Measurements from ENCODE around the gene PIAS1. TPM values are rescaled to one million over a fixed set of nuclear protein-coding genes. Genes with fewer than 3 reads are reported as not detected.
A peak's percentile ranks its signal among the peaks of the same experiment; 100 is the strongest.

The PIAS1 gene
- total and polyA plus RNA-seq, 2 donors (not counting 1 experiment from before 2014, with no cell fraction given): 28.8 to 87.3 TPM

DNA sequence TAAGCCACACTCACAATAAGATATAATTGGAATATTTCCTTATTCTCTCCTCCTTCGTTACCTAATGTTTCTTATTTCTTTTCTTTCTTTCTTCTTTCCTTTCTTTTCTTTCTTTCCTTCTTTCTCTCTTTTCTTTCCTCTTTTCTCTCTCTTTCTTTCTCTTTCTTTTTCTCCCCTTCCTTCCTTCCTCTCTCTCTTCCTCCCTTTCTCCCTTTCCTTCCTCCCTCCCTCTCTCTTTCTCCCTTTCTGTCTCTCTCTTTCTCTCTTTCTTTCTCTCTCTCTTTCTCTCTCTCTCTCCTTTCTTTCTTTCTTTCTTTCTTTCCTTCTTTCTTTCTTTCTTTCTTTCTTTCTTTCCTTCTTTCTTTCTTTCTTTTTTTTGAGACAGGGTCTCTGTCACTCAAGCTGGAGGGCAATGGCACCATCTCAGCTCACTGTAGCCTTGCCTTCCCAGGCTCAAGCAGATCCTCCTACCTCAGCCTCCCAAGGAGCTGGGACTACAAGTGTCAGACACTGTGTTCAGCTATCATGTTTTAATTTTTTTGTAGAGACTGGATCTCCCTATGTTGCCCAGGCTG, 19.3 kb upstream of the PIAS1 start:
- Histone ChIP-seq H3K9ac (ENCODE audit: low read length) (no peak overlapping the region), H3K9me3 (ENCODE audit: control extremely low read depth in 1 of 3, control insufficient read depth in 2 of 3, insufficient read depth in 1 of 3, low read length in 2 of 3) (peaks cover 0 to 6% (median 0%) of the 10 kb centered on the region in 3 donors), H3K27me3 (replicated peaks in 1 of 4; ENCODE audit: control extremely low read depth in 1 of 4, control insufficient read depth in 3 of 4, insufficient read depth in 4 of 4, low read length in 3 of 4) (peaks cover 0 to 11% (median 0%) of the 10 kb centered on the region in 4 experiments), H3K4me1 (ENCODE audit: control insufficient read depth in 2 of 2, insufficient read depth in 2 of 2, low read length in 2 of 2) (no peaks in the 10 kb centered on the region), H3K79me2 (ENCODE audit: control insufficient read depth, insufficient read depth, low read length) (no peaks in the 10 kb centered on the region), H4K20me1 (ENCODE audit: control insufficient read depth, insufficient read depth, low read length, poor library complexity, severe bottlenecking) (no peaks in the 10 kb centered on the region), H3K36me3 (replicated peaks in 1 of 2; ENCODE audit: control extremely low read depth in 1 of 2, control insufficient read depth in 1 of 2, extremely low read depth in 1 of 2, insufficient read depth in 2 of 2, low read length in 1 of 2) (no peaks in the 10 kb centered on the region), H3K27ac (ENCODE audit: low read length in 2 of 2) (no peak overlapping the region), H3K4me3 (ENCODE audit: control extremely low read depth in 1 of 5, extremely low read depth in 1 of 5, insufficient read depth in 1 of 5, low read depth in 2 of 5, low read length in 4 of 5) (no peak overlapping the region), H3K4me2 (replicated peaks; ENCODE audit: low read depth, low read length, poor library complexity, severe bottlenecking) (no peak overlapping the region), H2AFZ (ENCODE audit: insufficient read depth, low read depth, low read length, poor library complexity, severe bottlenecking) (no peak overlapping the region)
- H3K27ac Mint-ChIP-seq: no peak overlapping the region
- ChIA-PET POLR2A (interaction anchor here (0.5 kb wide), 1 partner anchor 157 kb away, joined by 5 read pairs; no protein-coding TSS in a partner anchor), CTCF (interaction anchor here (0.6 kb wide), 1 partner anchor 683 kb away, joined by 3 read pairs; no protein-coding TSS in a partner anchor)
- intact Hi-C loops (cut with micrococcal nuclease): no loop called here
- DNase-seq (no peak), ATAC-seq (ENCODE audit: low read depth) (no peak)
- H3K4me3 Mint-ChIP-seq: no peak overlapping the region
- no peaks in the 10 kb centered on the region for H3K9me3 Mint-ChIP-seq (ENCODE audit: insufficient read depth)
- WGBS (ENCODE audit: insufficient coverage): 100% methylated on average over 1 of the region's 1 CpG
- TF ChIP-seq EZH2 (IDR thresholded peaks at IDR 0.05; ENCODE audit: borderline replicate concordance, insufficient read depth, low read depth, low read length, poor library complexity, severe bottlenecking): no peak
- TF ChIP-seq, protein P1, sequence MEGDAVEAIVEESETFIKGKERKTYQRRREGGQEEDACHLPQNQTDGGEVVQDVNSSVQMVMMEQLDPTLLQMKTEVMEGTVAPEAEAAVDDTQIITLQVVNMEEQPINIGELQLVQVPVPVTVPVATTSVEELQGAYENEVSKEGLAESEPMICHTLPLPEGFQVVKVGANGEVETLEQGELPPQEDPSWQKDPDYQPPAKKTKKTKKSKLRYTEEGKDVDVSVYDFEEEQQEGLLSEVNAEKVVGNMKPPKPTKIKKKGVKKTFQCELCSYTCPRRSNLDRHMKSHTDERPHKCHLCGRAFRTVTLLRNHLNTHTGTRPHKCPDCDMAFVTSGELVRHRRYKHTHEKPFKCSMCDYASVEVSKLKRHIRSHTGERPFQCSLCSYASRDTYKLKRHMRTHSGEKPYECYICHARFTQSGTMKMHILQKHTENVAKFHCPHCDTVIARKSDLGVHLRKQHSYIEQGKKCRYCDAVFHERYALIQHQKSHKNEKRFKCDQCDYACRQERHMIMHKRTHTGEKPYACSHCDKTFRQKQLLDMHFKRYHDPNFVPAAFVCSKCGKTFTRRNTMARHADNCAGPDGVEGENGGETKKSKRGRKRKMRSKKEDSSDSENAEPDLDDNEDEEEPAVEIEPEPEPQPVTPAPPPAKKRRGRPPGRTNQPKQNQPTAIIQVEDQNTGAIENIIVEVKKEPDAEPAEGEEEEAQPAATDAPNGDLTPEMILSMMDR (IDR thresholded peaks at IDR 0.05): peak; percentile 41
- H3K27me3 Mint-ChIP-seq: peaks cover 26% of the 10 kb centered on the region
- H3K4me1 Mint-ChIP-seq: peaks cover 2% of the 10 kb centered on the region

DNA sequence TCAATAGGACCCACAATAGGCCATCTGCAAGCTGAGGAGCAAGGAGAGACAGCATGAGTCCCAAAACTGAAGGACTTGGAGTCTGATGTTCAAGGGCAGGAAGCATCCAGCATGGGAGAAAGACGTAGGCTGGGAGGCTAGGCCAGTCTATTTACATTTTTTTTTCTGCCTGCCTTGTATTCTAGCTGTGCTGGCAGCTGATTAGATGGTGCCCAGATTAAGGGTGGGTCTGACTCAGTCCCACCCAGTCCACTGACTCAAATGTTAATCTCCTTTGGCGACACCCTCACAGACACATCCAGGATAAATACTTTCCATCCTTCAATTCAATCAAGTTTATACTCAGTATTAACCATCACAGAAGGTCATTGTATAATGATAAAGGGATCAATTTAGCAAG, 15.9 kb upstream of the PIAS1 start:
- Histone ChIP-seq H3K9me3 (ENCODE audit: control extremely low read depth in 1 of 3, control insufficient read depth in 2 of 3, insufficient read depth in 1 of 3, low read length in 2 of 3) (peaks cover 2 to 6% (median 3%) of the 10 kb centered on the region in 3 donors), H3K27ac (ENCODE audit: low read length in 2 of 2) (no peak overlapping the region), H3K4me1 (ENCODE audit: control insufficient read depth in 2 of 2, insufficient read depth in 2 of 2, low read length in 2 of 2) (no peaks in the 10 kb centered on the region), H3K4me2 (replicated peaks; ENCODE audit: low read depth, low read length, poor library complexity, severe bottlenecking) (no peak overlapping the region), H3K36me3 (replicated peaks in 1 of 2; ENCODE audit: control extremely low read depth in 1 of 2, control insufficient read depth in 1 of 2, extremely low read depth in 1 of 2, insufficient read depth in 2 of 2, low read length in 1 of 2) (no peaks in the 10 kb centered on the region), H4K20me1 (ENCODE audit: control insufficient read depth, insufficient read depth, low read length, poor library complexity, severe bottlenecking) (no peaks in the 10 kb centered on the region), H3K79me2 (ENCODE audit: control insufficient read depth, insufficient read depth, low read length) (no peaks in the 10 kb centered on the region), H3K9ac (ENCODE audit: low read length) (no peak overlapping the region), H3K27me3 (replicated peaks in 1 of 4; ENCODE audit: control extremely low read depth in 1 of 4, control insufficient read depth in 3 of 4, insufficient read depth in 4 of 4, low read length in 3 of 4) (peaks cover 0 to 11% (median 0%) of the 10 kb centered on the region in 4 experiments), H3K4me3 (ENCODE audit: control extremely low read depth in 1 of 5, extremely low read depth in 1 of 5, insufficient read depth in 1 of 5, low read depth in 2 of 5, low read length in 4 of 5) (no peak overlapping the region), H2AFZ (ENCODE audit: insufficient read depth, low read depth, low read length, poor library complexity, severe bottlenecking) (no peak overlapping the region)
- WGBS (ENCODE audit: insufficient coverage): 86% methylated on average over 1 of the region's 2 CpGs
- no peak overlapping the region for H3K27ac Mint-ChIP-seq
- intact Hi-C loops (cut with micrococcal nuclease): no loop called here
- ChIA-PET POLR2A (no interaction called here), CTCF (no interaction called here)
- no peak for DNase-seq
- no peak overlapping the region for H3K4me3 Mint-ChIP-seq
- TF ChIP-seq, protein P1 (IDR thresholded peaks at IDR 0.05): no peak
- no peak for TF ChIP-seq EZH2 (IDR thresholded peaks at IDR 0.05; ENCODE audit: borderline replicate concordance, insufficient read depth, low read depth, low read length, poor library complexity, severe bottlenecking)
- ATAC-seq (ENCODE audit: low read depth): no peak
- H3K9me3 Mint-ChIP-seq (ENCODE audit: insufficient read depth): peaks cover 3% of the 10 kb centered on the region
- no peaks in the 10 kb centered on the region for H3K4me1 Mint-ChIP-seq
- H3K27me3 Mint-ChIP-seq: peaks cover 33% of the 10 kb centered on the region
